AG09319 (cell line): ENCODE results near the gene REXO4.

Experiments used
- DNase-seq: peaks from one replicate; pipeline ENCODE4 v3.0.0-alpha.2; 2010; ENCODE audit warnings: low read depth; ENCODE audit errors: extremely low read depth
- CTCF ChIP-seq: IDR thresholded peaks from 2 replicates; pipeline ENCODE4 v1.5.1; 2011; ENCODE audit warnings: low read depth, mild to moderate bottlenecking, inconsistent platforms, low read length, moderate library complexity

REXO4 gene

GRCh38 chr9:133461975-133462374, 44.2 kb upstream of the REXO4 start:
- TF ChIP-seq CTCF = no peak
- DNase-seq = no peak

- no peak for TF ChIP-seq CTCF
- no peak for DNase-seq
These were observed 42.8 kb upstream of the REXO4 start for GRCh38 chr9:133460405-133461175.

- DNase-seq = peak; percentile 61
- no peak for TF ChIP-seq CTCF
These were observed 41.9 kb upstream of the REXO4 start, which contains the start of gene CACFD1 for GRCh38 chr9:133459476-133460404. CACFD1 (plus strand) TSS chr9:133459978; CDS start chr9:133460067, 89 bp downstream.

- no peak for DNase-seq
- no peak for TF ChIP-seq CTCF
These were observed 41.0 kb upstream of the REXO4 start for GRCh38 chr9:133458643-133459312.

- DNase-seq = no peak
- TF ChIP-seq CTCF = no peak
These were observed 39.9 kb upstream of the REXO4 start for GRCh38 chr9:133457748-133458147.

GRCh38 chr9:133457233-133457632, 39.4 kb upstream of the REXO4 start:
- TF ChIP-seq CTCF = no peak
- DNase-seq = no peak
